Progenitor cell of endocrine pancreas (in vitro differentiated cells): ENCODE results near the gene NACC2. TPM values are rescaled to one million over a fixed set of nuclear protein-coding genes. Genes with fewer than 3 reads are reported as not detected.
A peak's percentile ranks its signal among the peaks of the same experiment; 100 is the strongest.

Source experiments
- DNase-seq: peaks from one replicate; pipeline ENCODE4 v3.0.0; 2021; ENCODE audit warnings: low spot score; ENCODE audit not compliant: unreplicated experiment
- H3K27ac Mint-ChIP-seq: 2 replicates; pipeline ENCODE4 v1.8.0; 2021; ENCODE audit warnings: mild to moderate bottlenecking, moderate library complexity, mixed read lengths
- H3K27me3 Mint-ChIP-seq: 2 replicates; pipeline ENCODE4 v1.8.0; 2021; ENCODE audit warnings: mixed read lengths
- H3K36me3 Mint-ChIP-seq: 2 replicates; pipeline ENCODE4 v1.8.0; 2022; ENCODE audit warnings: mixed read lengths; ENCODE audit not compliant: insufficient read depth
- H3K4me1 Mint-ChIP-seq: 2 replicates; pipeline ENCODE4 v1.8.0; 2021; ENCODE audit warnings: low read depth, mixed read lengths
- H3K4me3 Mint-ChIP-seq: 2 replicates; pipeline ENCODE4 v1.8.0; 2021; ENCODE audit warnings: low read depth, mild to moderate bottlenecking, moderate library complexity, mixed read lengths
- H3K9me3 Mint-ChIP-seq: 2 replicates; pipeline ENCODE4 v1.8.0; 2021; ENCODE audit warnings: low read depth, mixed read lengths
- CTCF ChIP-seq: fragments of 200-600 bp; sonication (generic); IDR thresholded peaks from one replicate; pipeline ENCODE4 v1.5.0; 2021; ENCODE audit warnings: antibody characterized with exemption, mild to moderate bottlenecking; ENCODE audit not compliant: unreplicated experiment
- total RNA-seq: library from RNA; stranded (reverse); gene quantifications from 2 replicates; pipeline ENCODE4 v1.2.1, GENCODE V29; 2021

Gene NACC2
- total RNA-seq, 1 donor from 2014 or later: 11.6 TPM

GRCh38 chr9:135997090-135998015 is 97.7 kb downstream of the NACC2 start:
- no peak overlapping the region for H3K27ac Mint-ChIP-seq
- no peaks in the 10 kb centered on the region for H3K36me3 Mint-ChIP-seq
- TF ChIP-seq CTCF: no peak
- peaks cover 7% of the 10 kb centered on the region for H3K4me1 Mint-ChIP-seq
- H3K27me3 Mint-ChIP-seq: no peaks in the 10 kb centered on the region
- no peak for DNase-seq
- no peaks in the 10 kb centered on the region for H3K9me3 Mint-ChIP-seq
- H3K4me3 Mint-ChIP-seq: no peak overlapping the region

DNA sequence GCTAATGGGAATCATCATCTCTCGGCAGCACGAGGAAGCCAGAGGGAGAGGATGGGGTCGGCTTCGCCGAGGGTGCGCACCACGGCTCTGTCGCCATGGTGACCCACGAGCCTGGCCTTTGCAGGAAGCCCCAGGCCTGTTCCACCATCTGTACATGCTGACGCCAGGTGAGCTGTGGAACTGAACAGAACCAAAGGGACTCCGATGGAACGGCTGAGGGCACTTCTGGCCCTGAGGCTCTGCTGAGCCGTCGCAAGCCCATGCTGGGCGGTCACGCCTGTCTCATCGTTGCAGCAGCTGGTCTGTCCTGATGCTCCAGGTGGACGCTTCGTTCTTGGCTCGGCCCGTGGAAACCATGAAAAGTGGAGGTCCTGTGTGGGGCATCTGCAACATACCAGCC is 99.3 kb downstream of the NACC2 start:
- no peak for DNase-seq
- TF ChIP-seq CTCF: no peak
- H3K4me3 Mint-ChIP-seq: no peak overlapping the region
- H3K4me1 Mint-ChIP-seq: peaks cover 10% of the 10 kb centered on the region
- no peaks in the 10 kb centered on the region for H3K9me3 Mint-ChIP-seq
- H3K36me3 Mint-ChIP-seq: no peaks in the 10 kb centered on the region
- H3K27ac Mint-ChIP-seq: peak overlapping the region; percentile 62
- H3K27me3 Mint-ChIP-seq: no peaks in the 10 kb centered on the region

GRCh38 chr9:135994501-135995192 is 100.4 kb downstream of the NACC2 start:
- no peak overlapping the region for H3K4me3 Mint-ChIP-seq
- peaks cover 12% of the 10 kb centered on the region for H3K4me1 Mint-ChIP-seq
- no peaks in the 10 kb centered on the region for H3K27me3 Mint-ChIP-seq
- no peak for DNase-seq
- no peak for TF ChIP-seq CTCF
- H3K27ac Mint-ChIP-seq: no peak overlapping the region
- H3K9me3 Mint-ChIP-seq: no peaks in the 10 kb centered on the region
- H3K36me3 Mint-ChIP-seq: no peaks in the 10 kb centered on the region

DNA sequence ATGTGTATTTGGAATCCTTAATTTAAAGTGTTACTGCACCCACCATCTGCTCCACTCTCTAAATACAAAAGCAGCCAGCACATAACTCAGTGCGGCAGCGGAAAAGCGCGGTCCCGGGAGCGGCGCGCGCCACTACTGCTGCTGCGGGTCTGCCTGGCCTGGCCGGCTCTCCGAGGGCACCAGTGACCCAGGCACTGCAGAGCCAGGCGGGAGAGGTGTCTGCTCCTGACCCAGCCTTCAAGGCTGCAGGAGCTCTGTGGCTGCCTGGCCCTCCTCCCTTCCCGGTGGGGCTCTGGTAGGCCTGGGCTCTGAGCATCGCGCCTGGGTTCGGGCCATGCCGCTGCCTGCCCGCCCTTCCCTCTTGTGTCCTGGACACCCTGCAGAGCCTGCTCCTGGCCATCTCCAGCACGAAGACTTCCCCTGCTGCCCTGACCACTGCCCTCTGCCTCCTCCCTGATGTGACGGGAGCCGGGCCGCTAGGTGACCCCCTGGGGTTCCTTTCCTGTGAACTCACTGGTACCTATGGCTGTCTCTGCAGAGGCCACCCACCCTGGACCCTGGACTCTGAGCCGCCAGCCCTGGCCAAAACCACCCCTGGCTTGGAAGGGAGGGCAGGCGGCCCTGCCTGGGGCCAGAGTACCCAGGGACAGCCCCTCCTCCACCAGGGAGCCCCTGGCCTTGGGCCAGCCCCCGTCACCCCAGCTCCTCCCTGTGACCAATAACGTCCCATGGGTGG is 101.2 kb downstream of the NACC2 start:
- no peak for DNase-seq
- TF ChIP-seq CTCF: no peak
- Mint-ChIP-seq H3K36me3 (no peaks in the 10 kb centered on the region), H3K9me3 (no peaks in the 10 kb centered on the region), H3K27me3 (no peaks in the 10 kb centered on the region), H3K27ac (no peak overlapping the region), H3K4me3 (no peak overlapping the region), H3K4me1 (peaks cover 12% of the 10 kb centered on the region)

GRCh38 chr9:135993409-135993742 is 101.7 kb downstream of the NACC2 start:
- H3K36me3 Mint-ChIP-seq: no peaks in the 10 kb centered on the region
- peaks cover 12% of the 10 kb centered on the region for H3K4me1 Mint-ChIP-seq
- H3K9me3 Mint-ChIP-seq: no peaks in the 10 kb centered on the region
- DNase-seq: no peak
- H3K27me3 Mint-ChIP-seq: no peaks in the 10 kb centered on the region
- no peak for TF ChIP-seq CTCF
- no peak overlapping the region for H3K4me3 Mint-ChIP-seq
- peak overlapping the region; percentile 29 for H3K27ac Mint-ChIP-seq
